ENCODE results near the gene RPL32.
"Not testable (repeated sequence)": the region's sequence is repeated elsewhere in the genome, so short reads cannot be mapped to it uniquely, and the experiment has no call there.

- not testable (repeated sequence) for TF ChIP-seq EP300, POLR2A (IDR thresholded peaks at IDR 0.05)
- TF ChIP-seq, protein P1, sequence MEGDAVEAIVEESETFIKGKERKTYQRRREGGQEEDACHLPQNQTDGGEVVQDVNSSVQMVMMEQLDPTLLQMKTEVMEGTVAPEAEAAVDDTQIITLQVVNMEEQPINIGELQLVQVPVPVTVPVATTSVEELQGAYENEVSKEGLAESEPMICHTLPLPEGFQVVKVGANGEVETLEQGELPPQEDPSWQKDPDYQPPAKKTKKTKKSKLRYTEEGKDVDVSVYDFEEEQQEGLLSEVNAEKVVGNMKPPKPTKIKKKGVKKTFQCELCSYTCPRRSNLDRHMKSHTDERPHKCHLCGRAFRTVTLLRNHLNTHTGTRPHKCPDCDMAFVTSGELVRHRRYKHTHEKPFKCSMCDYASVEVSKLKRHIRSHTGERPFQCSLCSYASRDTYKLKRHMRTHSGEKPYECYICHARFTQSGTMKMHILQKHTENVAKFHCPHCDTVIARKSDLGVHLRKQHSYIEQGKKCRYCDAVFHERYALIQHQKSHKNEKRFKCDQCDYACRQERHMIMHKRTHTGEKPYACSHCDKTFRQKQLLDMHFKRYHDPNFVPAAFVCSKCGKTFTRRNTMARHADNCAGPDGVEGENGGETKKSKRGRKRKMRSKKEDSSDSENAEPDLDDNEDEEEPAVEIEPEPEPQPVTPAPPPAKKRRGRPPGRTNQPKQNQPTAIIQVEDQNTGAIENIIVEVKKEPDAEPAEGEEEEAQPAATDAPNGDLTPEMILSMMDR (IDR thresholded peaks at IDR 0.05) = not testable (repeated sequence)
These were observed 37.4 kb upstream of the RPL32 start for GRCh38 chr3:12878758-12879157.
